Activated T-cell treated with anti-CD3 and anti-CD28 coated beads for 4 hours (primary cell): ENCODE results near the gene POGLUT2.

Experiments used
- DNase-seq: peaks from one replicate; pipeline ENCODE4 v3.0.0-alpha.2; 2020

Gene POGLUT2

GRCh38 chr13:102763741-102764140 lies 35.0 kb downstream of the POGLUT2 start:
- DNase-seq: no peak

- DNase-seq: no peak
Observed at GRCh38 chr13:102761071-102761470, 37.7 kb downstream of the POGLUT2 start.

- no peak for DNase-seq
Observed at GRCh38 chr13:102758842-102759241, 39.9 kb downstream of the POGLUT2 start.

GRCh38 chr13:102757006-102757405 lies 41.8 kb downstream of the POGLUT2 start:
- DNase-seq: no peak

- DNase-seq: no peak
Observed at GRCh38 chr13:102751886-102752285, 46.9 kb downstream of the POGLUT2 start.

GRCh38 chr13:102742506-102742905 lies 56.3 kb downstream of the POGLUT2 start:
- no peak for DNase-seq

GRCh38 chr13:102742101-102742500 lies 56.7 kb downstream of the POGLUT2 start:
- no peak for DNase-seq
